ELF-1 (cell line): ENCODE results near the gene CAPN12.
"Not testable (repeated sequence)": the region's sequence is repeated elsewhere in the genome, so short reads cannot be mapped to it uniquely, and the experiment has no call there.

ENCODE experiments used
- DNase-seq: peaks from one replicate; pipeline ENCODE4 v3.0.0-alpha.2; 2016; ENCODE audit warnings: low read depth, low spot score

Gene CAPN12, protein sequence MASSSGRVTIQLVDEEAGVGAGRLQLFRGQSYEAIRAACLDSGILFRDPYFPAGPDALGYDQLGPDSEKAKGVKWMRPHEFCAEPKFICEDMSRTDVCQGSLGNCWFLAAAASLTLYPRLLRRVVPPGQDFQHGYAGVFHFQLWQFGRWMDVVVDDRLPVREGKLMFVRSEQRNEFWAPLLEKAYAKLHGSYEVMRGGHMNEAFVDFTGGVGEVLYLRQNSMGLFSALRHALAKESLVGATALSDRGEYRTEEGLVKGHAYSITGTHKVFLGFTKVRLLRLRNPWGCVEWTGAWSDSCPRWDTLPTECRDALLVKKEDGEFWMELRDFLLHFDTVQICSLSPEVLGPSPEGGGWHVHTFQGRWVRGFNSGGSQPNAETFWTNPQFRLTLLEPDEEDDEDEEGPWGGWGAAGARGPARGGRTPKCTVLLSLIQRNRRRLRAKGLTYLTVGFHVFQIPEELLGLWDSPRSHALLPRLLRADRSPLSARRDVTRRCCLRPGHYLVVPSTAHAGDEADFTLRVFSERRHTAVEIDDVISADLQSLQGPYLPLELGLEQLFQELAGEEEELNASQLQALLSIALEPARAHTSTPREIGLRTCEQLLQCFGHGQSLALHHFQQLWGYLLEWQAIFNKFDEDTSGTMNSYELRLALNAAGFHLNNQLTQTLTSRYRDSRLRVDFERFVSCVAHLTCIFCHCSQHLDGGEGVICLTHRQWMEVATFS

GRCh38 chr19:38744298-38744681 lies at the start of gene CAPN12:
Gene CAPN12 (minus strand): TSS chr19:38744474. CDS start chr19:38744165, 309 bp downstream.
- no peak for DNase-seq

GRCh38 chr19:38793671-38794070 lies 49.4 kb upstream of the CAPN12 start:
- DNase-seq: no peak

- DNase-seq: no peak
Measured at GRCh38 chr19:38793177-38793576, 48.9 kb upstream of the CAPN12 start.

DNA sequence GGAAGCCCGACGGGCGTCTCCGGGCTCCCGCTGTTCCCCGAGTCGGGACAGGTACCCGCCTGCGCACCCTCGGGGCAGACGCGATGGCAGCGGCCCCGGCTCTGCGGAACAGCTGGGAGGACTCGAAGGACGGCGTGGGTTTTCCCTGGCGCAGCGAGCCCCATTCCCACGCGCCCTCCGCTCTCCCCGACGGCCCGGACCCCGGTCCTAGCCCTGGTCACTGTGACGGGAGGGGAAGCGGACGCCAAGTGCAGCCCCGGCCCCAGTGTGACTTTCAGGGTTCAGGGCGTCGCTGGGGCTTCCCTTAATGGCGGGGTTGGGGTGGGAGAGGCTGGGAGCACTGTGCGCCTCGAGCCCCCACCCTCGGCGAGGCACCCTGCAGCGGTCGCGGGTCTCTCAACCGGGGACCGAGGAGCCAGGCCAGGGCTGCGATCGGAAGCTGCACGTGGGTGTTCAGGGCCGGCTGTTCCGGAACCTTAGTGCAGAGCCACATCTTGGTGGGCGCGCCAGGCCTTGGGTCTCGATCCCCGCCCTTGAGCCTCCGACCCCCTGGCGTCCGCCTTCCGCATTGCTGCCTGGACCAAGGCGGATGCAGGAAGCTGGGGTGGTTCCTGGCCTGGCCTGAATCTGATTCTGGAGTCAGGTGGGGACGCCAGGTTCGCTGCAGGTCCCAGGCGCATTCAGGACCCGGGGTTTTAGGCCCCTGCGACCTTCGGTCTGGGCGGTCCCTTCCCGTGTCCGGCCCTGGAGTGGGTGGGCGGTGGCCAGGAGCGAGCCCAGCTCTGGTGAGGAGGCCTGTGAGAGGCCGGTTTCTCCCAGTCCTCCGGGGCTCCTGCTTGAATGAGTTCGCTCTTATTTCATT lies 48.2 kb upstream of the CAPN12 start:
- DNase-seq: peak; percentile 72

DNA sequence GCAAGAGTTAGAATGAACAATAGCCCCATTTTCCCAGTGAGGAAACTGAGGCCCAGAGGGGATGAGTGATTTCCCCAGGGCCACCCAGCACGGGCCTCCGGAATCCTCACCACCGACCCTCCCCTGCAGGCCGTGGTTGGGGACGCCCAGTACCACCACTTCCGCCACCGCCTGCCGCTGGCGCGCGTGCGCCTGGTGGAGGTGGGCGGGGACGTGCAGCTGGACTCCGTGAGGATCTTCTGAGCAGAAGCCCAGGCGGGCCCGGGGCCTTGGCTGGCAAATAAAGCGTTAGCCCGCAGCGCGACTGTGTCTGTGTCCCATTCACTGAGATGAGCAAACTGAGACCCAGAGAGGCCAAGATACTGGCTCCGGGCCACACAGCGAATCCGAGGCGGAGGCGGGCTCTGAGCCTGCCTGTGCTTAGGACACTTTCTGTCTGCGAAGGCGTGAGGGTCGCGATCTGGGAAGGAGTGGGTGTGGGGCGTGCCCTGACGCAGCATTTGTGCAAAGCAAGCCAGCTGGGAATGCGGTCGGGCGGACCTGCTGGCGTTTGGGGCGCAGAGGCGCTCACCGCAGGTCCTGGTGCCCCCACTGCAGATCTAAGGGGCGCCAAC lies 47.3 kb upstream of the CAPN12 start:
- DNase-seq: not testable (repeated sequence)

GRCh38 chr19:38790507-38791403 lies 46.5 kb upstream of the CAPN12 start:
- DNase-seq: peak; percentile 25

DNA sequence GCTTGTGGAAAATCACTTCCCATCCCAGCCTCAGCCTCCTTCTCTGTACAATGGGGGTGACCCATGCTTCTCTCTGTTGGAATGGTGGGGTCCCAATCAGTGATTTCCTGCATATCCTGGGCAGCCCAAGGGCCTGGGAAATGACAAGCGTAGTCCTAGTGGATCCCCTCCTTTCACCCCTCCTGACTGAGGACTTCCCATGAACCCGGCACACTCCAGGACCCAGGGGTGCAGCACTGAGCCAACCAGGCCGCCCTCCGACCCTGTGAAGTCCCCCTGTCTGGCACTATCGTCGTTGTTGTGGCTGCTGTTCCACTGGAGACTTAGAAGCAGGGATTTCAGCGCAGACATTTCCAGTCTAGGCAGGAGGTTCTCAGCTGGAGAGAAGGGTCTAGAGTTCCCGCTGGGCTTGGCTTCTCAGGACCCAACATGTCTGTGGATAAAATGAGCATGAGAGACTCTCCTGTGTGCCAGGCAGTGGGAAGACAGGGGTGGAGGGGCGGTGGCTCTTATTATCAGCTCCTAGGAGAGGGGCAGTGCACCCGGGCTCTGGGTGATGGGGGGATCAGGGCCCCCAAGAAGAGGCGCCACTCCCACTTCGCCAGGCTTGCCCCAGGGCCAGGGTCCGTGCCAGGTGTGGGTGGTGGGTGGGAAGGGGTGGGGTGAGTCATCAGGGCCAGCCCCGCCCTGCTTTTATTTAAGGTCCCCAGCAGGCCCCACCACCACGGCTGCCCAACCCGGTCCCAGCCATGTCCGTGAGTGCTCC lies 44.4 kb upstream of the CAPN12 start, which contains the start of gene LGALS7B:
LGALS7B (plus strand) TSS at position 723 of the 766 bp plus-strand sequence; CDS start at position 750, 27 bp downstream.
- no peak for DNase-seq

DNA sequence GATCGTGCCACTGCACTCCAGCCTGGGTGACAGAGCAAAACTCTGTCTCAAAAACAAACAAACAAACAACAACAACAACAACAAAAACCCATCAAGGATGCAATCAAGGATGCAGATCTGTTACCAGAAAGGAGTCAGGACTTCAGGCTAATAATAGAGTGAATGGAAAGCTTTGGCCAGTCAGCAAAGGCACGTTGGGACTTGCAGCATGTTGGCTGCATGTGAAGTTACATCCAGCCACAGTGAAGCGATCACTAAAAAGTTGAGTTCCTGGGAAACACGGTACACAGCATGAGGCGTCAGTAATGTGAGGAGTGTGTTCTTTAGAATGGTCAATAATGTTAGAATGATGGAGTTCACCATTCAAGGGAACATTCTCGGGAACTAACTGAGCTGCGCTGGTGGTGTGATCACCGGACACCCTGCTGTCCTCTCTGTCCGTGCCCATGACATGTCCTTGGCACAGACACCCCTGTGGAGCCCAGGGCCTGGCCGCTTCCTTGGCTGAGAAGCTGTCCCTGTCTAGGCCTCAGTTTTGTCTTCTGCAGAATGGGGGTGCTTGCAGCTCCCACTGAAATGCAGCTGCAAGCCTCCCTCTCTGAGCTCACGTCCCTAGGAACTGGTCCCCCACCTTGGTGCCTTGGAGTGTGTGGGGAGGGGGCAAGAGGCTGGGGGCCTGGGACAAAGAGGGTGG lies 42.4 kb upstream of the CAPN12 start:
- no peak for DNase-seq

DNA sequence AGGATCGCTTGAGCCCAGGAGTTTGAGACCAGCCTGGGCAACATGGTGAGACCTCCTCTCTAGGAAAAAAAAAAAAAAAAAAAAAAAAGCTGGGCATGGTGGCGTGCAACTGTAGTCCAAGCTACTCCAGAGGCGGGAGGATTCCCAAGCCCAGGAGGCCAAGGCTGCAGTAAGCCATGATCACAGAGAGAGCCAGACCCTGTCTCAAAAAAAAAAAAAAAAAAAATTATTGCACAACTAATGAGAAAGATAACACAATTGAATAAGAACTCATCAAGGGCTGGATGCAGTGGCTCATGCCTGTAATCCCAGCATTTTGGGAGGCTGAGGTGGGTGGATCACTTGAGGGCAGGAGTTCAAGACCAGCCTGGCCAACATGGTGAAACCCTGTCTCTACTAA lies 41.8 kb upstream of the CAPN12 start:
- DNase-seq: not testable (repeated sequence)

GRCh38 chr19:38785187-38785699 lies 41.0 kb upstream of the CAPN12 start:
- DNase-seq: no peak

DNA sequence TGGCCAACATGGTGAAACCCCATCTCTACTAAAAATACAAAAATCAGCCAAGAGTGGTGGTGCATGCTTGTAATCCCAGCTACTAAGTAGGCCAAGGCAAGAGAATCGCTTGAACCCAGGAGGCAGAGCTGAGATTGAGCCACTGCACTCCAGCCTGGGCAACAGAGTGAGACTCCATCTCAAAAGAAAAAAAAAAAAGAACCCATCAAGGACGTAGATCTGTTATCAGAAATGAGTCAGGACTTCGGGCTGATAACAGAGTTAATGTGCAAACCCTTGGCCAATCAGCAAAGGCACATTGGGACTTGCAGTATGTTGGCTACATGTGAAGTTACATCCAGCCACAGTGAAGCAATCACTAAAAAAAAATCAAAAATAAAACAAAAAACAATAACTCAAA lies 40.0 kb upstream of the CAPN12 start:
- no peak for DNase-seq

GRCh38 chr19:38782212-38782611 lies 37.9 kb upstream of the CAPN12 start:
- DNase-seq: not testable (repeated sequence)

- DNase-seq: no peak
Measured at GRCh38 chr19:38781058-38781457, 36.8 kb upstream of the CAPN12 start.

- no peak for DNase-seq
Measured at GRCh38 chr19:38780443-38780842, 36.2 kb upstream of the CAPN12 start.

- DNase-seq: no peak
Measured at GRCh38 chr19:38778733-38779132, 34.5 kb upstream of the CAPN12 start.

DNA sequence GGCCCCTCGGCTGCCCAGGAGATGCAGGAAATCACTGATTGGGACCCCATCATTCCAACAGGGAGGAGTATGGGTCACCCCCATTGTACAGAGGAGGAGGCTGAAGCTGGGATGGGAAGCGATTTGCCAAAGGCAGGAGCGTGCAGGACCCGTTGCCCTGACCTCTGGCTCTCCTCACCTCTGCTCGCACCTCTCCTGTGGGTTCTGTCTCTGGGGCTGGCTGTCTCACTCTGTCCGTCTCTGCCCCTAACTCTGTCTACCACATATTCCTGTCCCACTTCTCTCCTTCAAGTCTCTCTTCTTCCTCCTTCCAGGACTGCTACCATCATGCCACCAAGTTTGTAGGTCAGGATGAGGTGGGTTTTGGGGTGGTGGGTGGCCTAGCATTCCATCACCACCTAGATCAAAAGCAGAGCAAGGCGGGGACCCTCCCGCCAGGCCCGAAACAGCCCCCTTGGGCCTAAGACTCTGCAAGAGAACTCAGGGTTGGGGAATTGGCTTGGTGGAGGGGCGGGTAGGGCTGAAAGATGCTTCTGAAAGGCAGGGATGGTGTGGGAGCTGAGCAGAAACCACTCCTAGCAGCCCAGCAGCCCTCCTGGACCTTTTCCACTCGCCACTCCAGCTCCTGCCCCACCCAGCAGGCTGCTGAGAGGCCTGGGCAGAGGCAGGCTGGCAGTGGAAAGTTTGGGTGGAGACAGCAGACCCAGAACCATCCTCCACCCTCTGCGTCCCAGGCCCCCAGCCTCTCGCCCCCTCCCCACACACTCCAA lies 30.1 kb upstream of the CAPN12 start:
- no peak for DNase-seq

- no peak for DNase-seq
Measured at GRCh38 chr19:38773469-38774177, 29.3 kb upstream of the CAPN12 start, which contains the start of gene LGALS7. Gene LGALS7 (minus strand): TSS chr19:38773517. CDS start chr19:38773492, 25 bp downstream.
